ENCODE measurements around the gene CNTNAP2.

CNTNAP2 gene

DNA sequence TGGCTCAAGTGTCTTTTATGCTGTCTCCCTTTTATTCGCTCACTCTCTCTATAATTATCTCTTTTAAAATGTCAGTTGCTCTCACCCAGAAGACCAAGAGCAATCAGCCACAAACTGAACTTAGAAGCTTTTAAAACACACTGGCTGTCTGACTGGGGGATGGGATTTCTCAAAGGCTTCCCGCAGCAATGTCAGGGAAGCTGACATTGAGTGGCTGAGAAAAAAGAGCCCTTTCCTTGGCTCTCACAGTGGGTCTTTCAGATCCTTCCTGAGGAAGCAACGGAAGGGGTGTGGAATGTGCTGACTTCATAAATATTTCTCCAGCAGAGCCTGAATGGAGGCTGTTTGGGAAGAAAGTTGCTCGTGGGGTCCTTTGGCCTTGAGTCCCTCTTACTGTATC lies 2028.2 kb downstream of the CNTNAP2 start:
- DNase-seq = no peak

GRCh38 chr7:148146346-148146745 lies 2029.7 kb downstream of the CNTNAP2 start:
- DNase-seq = no peak

GRCh38 chr7:148147438-148147837 lies 2030.8 kb downstream of the CNTNAP2 start:
- no peak for DNase-seq

- no peak for DNase-seq
Measured at GRCh38 chr7:148148456-148148855, 2031.9 kb downstream of the CNTNAP2 start.

GRCh38 chr7:148149730-148150129 lies 2033.1 kb downstream of the CNTNAP2 start:
- DNase-seq = no peak

DNA sequence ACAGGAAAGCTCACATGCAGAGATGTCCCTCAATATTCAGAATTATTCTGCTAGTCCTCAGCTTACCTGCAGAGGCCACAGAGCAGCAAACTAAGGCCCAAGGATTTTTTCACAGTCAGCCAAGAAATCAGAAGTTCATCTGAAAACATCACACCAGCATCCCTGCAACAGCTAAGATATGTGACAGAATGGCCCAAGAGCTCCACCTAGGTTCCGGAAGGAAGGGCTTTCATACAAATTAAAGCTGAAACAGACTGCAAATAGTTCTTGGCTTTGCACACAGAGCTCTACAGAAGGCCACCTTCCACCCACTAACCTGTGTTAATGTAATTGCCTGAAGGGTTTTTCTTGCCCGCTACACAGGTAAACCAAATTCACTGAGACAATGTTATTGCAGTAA lies 2035.2 kb downstream of the CNTNAP2 start:
- DNase-seq = no peak

- DNase-seq = no peak
Measured at GRCh38 chr7:148153616-148154284, 2037.1 kb downstream of the CNTNAP2 start.

DNA sequence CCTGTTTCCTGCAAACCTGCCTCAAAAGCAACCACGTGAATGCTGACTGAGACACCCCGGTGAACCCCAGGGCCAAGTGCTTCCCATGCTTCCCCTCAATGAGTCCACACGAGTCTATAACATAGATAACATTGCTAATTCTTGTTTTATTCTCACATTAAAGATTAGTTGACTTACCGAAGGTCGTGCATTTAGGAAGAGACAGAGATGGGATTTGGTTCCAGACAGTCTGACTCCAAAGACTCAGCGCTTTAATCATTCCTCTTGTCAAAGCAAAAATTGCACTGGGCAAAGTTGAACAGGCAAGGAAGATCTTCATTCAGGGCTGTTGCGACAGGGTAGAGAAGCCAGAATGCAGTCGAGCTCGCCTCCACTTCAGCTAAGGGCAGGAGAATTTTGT lies 2038.4 kb downstream of the CNTNAP2 start:
- no peak for DNase-seq

GRCh38 chr7:148155826-148156225 lies 2039.2 kb downstream of the CNTNAP2 start:
- no peak for DNase-seq

DNA sequence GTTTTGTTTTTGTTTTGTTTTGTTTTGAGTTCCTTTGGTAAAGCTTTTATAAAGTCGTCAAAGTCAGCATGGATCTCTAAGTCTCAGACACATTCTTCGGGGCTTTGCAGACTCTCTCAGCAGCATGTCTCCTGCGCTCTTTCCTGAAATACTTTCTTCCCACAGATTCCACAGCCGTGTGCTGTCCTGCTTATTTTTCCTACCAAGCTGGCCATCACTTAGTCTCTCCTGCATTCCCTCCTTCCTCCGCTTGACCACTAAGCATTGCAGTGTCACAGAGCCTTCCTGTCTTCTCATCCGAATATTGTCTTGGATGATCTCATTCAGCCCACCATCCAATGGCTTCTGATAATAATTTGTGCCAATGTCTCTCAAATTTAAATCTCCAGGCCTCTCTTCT lies 2039.6 kb downstream of the CNTNAP2 start:
- DNase-seq = no peak

DNA sequence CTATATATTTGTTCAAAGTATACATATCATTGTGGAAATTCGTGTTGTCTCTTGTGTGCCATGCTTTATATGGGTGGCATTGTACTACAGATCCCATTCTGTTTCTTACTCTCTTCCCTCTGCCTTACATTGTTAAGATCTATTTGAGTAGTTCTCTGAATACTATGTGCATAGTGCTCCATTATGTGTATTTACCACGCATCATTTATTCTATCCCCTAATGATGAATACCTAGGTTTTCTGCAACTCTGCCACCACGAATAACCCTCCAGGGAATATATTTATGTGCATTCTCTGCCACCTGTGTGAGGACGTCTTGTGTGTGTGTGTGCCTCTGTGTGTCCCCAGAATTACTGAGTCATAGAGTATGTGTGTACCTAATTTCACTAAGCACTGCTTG lies 2042.7 kb downstream of the CNTNAP2 start:
- DNase-seq = no peak

DNA sequence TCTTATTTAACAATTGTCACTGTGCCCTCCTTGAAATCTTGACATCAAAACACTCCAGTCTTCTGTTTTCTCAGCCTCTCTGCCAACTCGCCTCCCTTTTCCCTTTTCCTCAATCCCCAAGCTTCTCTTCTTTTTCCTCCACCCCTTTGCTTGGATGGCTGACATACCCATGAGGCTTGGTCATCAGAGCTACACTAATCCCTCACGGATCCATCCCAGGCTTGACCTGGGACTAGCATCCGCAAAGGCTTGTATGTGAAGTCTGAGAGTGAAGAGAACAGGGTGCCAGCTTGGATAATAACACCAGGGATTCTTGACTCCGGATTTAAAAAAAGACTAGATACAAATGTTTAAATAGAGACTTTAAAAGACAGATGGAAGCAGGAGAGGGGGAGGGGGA lies 2045.2 kb downstream of the CNTNAP2 start:
- DNase-seq = no peak

GRCh38 chr7:148162808-148163207 lies 2046.2 kb downstream of the CNTNAP2 start:
- DNase-seq = no peak

DNA sequence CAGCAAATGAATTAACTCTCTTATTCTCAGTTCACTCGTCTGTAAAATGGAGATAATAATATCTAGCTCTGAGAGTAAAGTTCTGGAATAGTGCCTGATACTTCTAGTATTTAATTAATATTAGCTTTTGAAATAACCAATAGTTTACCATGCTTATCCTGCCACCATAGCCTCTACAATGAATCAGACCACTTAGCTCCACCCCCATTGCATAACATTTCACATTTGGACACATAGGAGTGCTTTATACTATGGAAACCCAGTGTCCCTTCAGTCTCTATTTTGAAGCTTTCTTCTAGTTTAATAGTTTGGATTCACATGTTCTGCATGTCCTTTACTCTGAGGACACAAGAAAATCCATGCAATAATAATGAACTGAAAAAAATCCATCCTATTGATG lies 2046.6 kb downstream of the CNTNAP2 start:
- no peak for DNase-seq

GRCh38 chr7:148172920-148173319 lies 2056.3 kb downstream of the CNTNAP2 start:
- no peak for DNase-seq

GRCh38 chr7:148173369-148173768 lies 2056.8 kb downstream of the CNTNAP2 start:
- DNase-seq = no peak

DNA sequence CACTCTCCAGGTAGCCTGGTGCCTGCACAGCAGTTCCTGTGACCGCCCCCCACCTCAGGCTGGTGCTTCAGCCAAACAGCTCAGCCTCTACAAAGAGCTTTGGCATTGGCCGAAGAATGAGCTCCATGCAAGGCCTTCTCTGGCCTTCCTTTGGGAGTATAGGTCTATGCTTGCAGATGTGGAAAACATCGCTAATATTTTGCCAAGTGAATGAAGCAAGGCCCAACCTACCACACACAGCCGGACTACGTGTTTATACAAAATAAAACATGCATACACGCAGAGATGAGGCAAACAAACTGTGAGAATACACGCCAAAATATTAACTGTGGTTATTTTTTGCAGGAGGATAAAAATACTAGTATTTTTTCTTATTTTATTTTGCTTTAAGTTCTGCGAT lies 2057.8 kb downstream of the CNTNAP2 start:
- DNase-seq = no peak

- DNase-seq = no peak
Measured at GRCh38 chr7:148175512-148175911, 2058.9 kb downstream of the CNTNAP2 start.

DNA sequence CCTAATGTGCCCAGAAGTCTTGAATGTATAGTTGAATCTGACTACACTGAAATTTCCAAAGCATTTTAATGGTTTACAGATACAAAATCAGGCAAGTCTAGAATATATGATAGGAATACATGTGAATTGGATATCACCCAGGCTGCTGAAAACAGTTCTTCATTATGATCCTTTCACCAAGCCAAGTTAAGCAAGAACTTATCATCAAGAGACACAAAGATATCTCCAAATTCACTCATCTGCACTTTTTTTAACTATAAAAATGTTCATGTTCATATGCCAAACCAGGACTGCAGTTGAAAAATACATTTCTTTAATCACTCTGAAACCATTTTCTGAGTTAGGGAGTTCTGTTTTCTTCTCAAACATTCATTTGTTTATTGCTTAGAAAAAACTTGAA lies 2061.4 kb downstream of the CNTNAP2 start:
- no peak for DNase-seq

GRCh38 chr7:148180075-148180474 lies 2063.5 kb downstream of the CNTNAP2 start:
- DNase-seq = no peak

GRCh38 chr7:148182264-148182663 lies 2065.7 kb downstream of the CNTNAP2 start:
- no peak for DNase-seq

- no peak for DNase-seq
Measured at GRCh38 chr7:148185041-148185440, 2068.4 kb downstream of the CNTNAP2 start.

DNA sequence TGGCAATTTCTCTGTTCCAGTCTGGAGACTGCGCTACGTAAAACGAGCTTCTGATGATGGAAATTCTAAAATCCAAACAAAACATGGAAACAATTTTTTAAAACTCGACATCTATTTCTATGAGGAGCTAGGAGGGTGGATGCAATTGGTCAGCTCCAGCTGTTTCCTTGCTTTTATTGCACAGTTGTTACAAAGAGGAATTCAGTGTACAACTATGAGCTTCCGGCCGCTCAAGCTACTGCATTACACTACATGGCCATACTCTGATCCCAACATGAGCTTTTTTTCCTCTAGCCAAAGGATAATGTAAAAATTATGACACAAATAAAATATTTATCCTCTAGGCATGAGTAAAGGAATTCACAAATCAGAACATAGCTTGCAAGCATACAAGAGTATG lies 2070.9 kb downstream of the CNTNAP2 start:
- DNase-seq = no peak

- no peak for DNase-seq
Measured at GRCh38 chr7:148191391-148192065, 2074.9 kb downstream of the CNTNAP2 start.

DNA sequence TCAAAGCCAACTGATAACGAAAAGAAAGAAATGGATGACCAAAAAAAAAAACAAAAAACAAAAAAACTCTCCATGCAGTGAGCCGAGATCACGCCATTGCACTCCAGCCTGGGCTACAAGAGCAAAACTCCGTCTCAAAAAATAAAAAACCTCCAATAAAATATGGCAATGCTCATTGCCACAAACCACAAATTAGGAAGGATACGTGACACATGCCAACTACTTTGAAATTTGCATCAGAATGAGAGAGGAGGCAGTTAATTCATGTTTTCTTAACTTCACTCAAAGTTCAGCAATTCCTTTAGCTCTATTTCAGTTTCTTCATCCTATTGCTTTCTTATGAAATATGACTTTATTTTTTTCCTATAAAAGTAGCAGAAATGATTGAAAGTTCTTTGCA lies 2075.9 kb downstream of the CNTNAP2 start:
- no peak for DNase-seq
